Bronchial smooth muscle cell (primary cell): Measurements from ENCODE around the gene EEA1. TPM values are rescaled to one million over a fixed set of nuclear protein-coding genes. Genes with fewer than 3 reads are reported as not detected.

Experiments
- total RNA-seq: library from RNA; depleted of rRNA; stranded (reverse); fragments of >200 nt; gene quantifications from 2 replicates; pipeline ENCODE4 v1.2.1, GENCODE V29; 2014

The EEA1 gene
- total RNA-seq, result 12.3 and 20.6 TPM in 2 replicates

GRCh38 chr12:92928962-92929915 is at the start of gene EEA1:
TSS of gene EEA1 (minus strand) at chr12:92929295. CDS start at chr12:92929066, 229 bp downstream.

Other genes starting within 250 kb of the EEA1 start
- not detected in 2 replicates for gene PLEKHG7, start 226.3 kb downstream of the EEA1 start, total RNA-seq